ENCODE results near the gene CYP39A1. TPM values are rescaled to one million over a fixed set of nuclear protein-coding genes. Genes with fewer than 3 reads are reported as not detected.

The CYP39A1 gene
- total RNA-seq, 1 experiment from 2014 or later = 0.54 TPM

- Histone ChIP-seq H3K4me2 (ENCODE audit: low read length) (no peak overlapping the region), H3K4me1 (ENCODE audit: control insufficient read depth in 1 of 2, insufficient read depth in 2 of 2, low read length in 2 of 2) (no peaks in the 10 kb centered on the region), H3K27ac (ENCODE audit: low read depth, low read length) (no peak overlapping the region), H3K9ac (ENCODE audit: low read length) (no peak overlapping the region), H3K79me2 (ENCODE audit: insufficient read depth, low read length) (no peaks in the 10 kb centered on the region), H3K4me3 (replicated peaks in 1 of 2; ENCODE audit: low read depth in 1 of 2, low read length in 2 of 2) (no peak overlapping the region), H3K27me3 (ENCODE audit: insufficient read depth, low read length) (no peaks in the 10 kb centered on the region), H3K36me3 (ENCODE audit: control insufficient read depth in 1 of 2, insufficient read depth in 2 of 2, low read length in 2 of 2) (no peaks in the 10 kb centered on the region), H3K9me2 (ENCODE audit: insufficient read depth) (no peaks in the 10 kb centered on the region), H2AFZ (ENCODE audit: low read depth, low read length, poor library complexity, severe bottlenecking) (peak overlapping the region; percentile 76), H3K9me3 (ENCODE audit: control insufficient read depth in 1 of 2, insufficient read depth in 1 of 2, low read depth in 1 of 2, low read length in 2 of 2) (no peaks in the 10 kb centered on the region), H4K20me1 (ENCODE audit: insufficient read depth) (no peaks in the 10 kb centered on the region)
- TF ChIP-seq RAD21 (IDR thresholded peaks at IDR 0.05; ENCODE audit: low read depth) (no peak), CBX3 (IDR thresholded peaks at IDR 0.05; ENCODE audit: low read depth) (no peak), ZBTB33 (IDR thresholded peaks at IDR 0.05; ENCODE audit: extremely low read depth, insufficient replicate concordance, low read length) (no peak), EGR1 (IDR thresholded peaks at IDR 0.05; ENCODE audit: low read depth) (no peak), ZFX (IDR thresholded peaks at IDR 0.05) (no peak), REST (IDR thresholded peaks at IDR 0.05; ENCODE audit: low read depth) (no peak), YY1 (IDR thresholded peaks at IDR 0.05; ENCODE audit: extremely low read depth, insufficient replicate concordance, low read depth, low read length) (no peak), ELF1 (IDR thresholded peaks at IDR 0.05; ENCODE audit: borderline replicate concordance, low read depth) (no peak), POLR2AphosphoS5 (IDR thresholded peaks at IDR 0.05; ENCODE audit: low read depth, low read length) (no peak), SP1 (IDR thresholded peaks at IDR 0.05; ENCODE audit: low read depth) (no peak), SIN3A (IDR thresholded peaks at IDR 0.05; ENCODE audit: low read depth) (no peak), FOSL1 (IDR thresholded peaks at IDR 0.05; ENCODE audit: low read depth) (no peak)
- intact Hi-C loops (cut with micrococcal nuclease) = loop anchor here (1.0 to 5.0 kb wide), 3 partner anchors 208 to 535 kb away; no protein-coding TSS in a partner anchor
- CTCF ChIA-PET = interaction anchor here (1.0 kb wide), 1 partner anchor 537 kb away, joined by 3 read pairs; no protein-coding TSS in a partner anchor
- ATAC-seq = no peak
- POLR2A ChIA-PET = no interaction called here
- BruUV-seq (replicated peaks) = no TSS peak
- RAD21 ChIA-PET (ENCODE audit: low non-redundant PET in 1 of 2, low total read pairs in 2 of 2, uncharacterized antibody in 2 of 2, unreplicated experiment in 2 of 2) = no interaction called here
- no peak for DNase-seq (ENCODE audit: low read depth, low spot score)
These were observed 25.6 kb downstream of the CYP39A1 start for GRCh38 chr6:46626976-46627375.
